HEK293T (cell line): Measurements from ENCODE around the gene SLIT2.

Source experiments
- BHLHE40 ChIP-seq: fragments of 450-650 bp; IDR thresholded peaks from 2 replicates; pipeline ENCODE4 v1.6.1; 2016; ENCODE audit warnings: mild to moderate bottlenecking, moderate library complexity, borderline replicate concordance
- FOXA1 ChIP-seq: fragments of 450-650 bp; IDR thresholded peaks from 2 replicates; pipeline ENCODE4 v1.6.1; 2016; ENCODE audit warnings: mild to moderate bottlenecking
- FOXM1 ChIP-seq: fragments of 450-650 bp; IDR thresholded peaks from 2 replicates; pipeline ENCODE4 v1.6.1; 2017; ENCODE audit warnings: mild to moderate bottlenecking, borderline replicate concordance
- LEF1 ChIP-seq: fragments of 450-650 bp; IDR thresholded peaks from 2 replicates; pipeline ENCODE4 v1.6.1; 2017; ENCODE audit warnings: mild to moderate bottlenecking, borderline replicate concordance
- NFRKB ChIP-seq: fragments of 450-650 bp; IDR thresholded peaks from 2 replicates; pipeline ENCODE4 v1.6.1; 2016; ENCODE audit warnings: mild to moderate bottlenecking, moderate library complexity
- SP1 ChIP-seq: fragments of 450-650 bp; IDR thresholded peaks from 2 replicates; pipeline ENCODE4 v1.6.1; 2017

GRCh38 chr4:20255823-20256222 lies 4.1 kb downstream of the SLIT2 start:
- TF ChIP-seq LEF1 (no peak), SP1 (no peak), BHLHE40 (no peak), FOXA1 (no peak), FOXM1 (no peak), NFRKB (no peak)
